Measurements from ENCODE around the gene CLDN6. TPM values are rescaled to one million over a fixed set of nuclear protein-coding genes. Genes with fewer than 3 reads are reported as not detected.

CLDN6 gene
- total and polyA plus RNA-seq, 2 of the 13 experiments (the other 11 are each of a cell fraction or from before 2014, with no cell fraction given): 5.9 to 7.6 TPM

DNA sequence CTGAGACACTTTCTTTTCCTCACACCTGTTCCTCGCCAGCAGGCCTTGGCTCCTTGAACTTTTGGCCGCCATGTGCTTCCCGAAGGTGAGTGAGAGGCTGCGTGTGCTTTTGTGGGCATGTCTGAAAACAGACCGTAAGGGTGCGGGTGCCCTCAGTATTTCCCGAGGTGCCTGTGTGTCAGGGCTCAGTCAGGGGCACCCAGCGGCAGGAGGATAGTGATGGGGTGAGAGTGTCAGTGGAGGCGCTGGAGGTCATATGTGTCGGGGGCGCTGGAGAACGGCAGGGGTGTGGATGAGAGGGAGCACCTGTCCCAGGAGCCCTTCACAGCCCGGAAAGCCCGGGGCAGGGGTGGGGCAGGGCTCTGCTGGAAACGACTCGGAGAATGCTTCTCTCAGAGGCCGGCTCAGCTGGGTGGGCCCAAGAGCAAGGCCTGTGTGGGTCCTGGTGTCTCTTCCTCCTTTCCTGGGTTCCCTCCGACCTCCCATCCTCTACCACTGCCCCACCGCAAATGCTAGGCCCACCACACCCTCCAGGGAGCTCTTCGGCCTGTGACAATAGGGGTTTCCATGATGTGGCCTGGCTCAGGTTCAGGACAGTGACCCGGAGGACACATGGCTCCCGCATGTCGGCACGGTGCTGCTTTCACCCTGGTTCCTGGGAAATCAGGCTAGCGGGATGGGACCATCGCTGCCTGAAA lies 47.9 kb upstream of the CLDN6 start (continued):
- TF ChIP-seq, protein P1, sequence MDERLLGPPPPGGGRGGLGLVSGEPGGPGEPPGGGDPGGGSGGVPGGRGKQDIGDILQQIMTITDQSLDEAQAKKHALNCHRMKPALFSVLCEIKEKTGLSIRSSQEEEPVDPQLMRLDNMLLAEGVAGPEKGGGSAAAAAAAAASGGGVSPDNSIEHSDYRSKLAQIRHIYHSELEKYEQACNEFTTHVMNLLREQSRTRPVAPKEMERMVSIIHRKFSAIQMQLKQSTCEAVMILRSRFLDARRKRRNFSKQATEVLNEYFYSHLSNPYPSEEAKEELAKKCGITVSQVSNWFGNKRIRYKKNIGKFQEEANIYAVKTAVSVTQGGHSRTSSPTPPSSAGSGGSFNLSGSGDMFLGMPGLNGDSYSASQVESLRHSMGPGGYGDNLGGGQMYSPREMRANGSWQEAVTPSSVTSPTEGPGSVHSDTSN (CRISPR knock-in tag; IDR thresholded peaks at IDR 0.05): no peak
- TF ChIP-seq ZNF746 (CRISPR knock-in tag; IDR thresholded peaks at IDR 0.05) (0 out of 2 replicates have a peak, but pooled peaks have one; percentile 12), MED1 (CRISPR knock-in tag; IDR thresholded peaks at IDR 0.05) (no peak), DRAP1 (CRISPR knock-in tag; IDR thresholded peaks at IDR 0.05) (no peak), SAP130 (CRISPR knock-in tag; IDR thresholded peaks at IDR 0.05; ENCODE audit: low read depth) (peak; percentile 15; the same call in 1 of the 2 replicates), ZNF670 (CRISPR knock-in tag; IDR thresholded peaks at IDR 0.05; ENCODE audit: borderline replicate concordance) (0 out of 2 replicates have a peak, but pooled peaks have one; percentile 12), E2F2 (CRISPR knock-in tag; IDR thresholded peaks at IDR 0.05; ENCODE audit: borderline replicate concordance) (no peak), GFI1 (CRISPR knock-in tag; IDR thresholded peaks at IDR 0.05; ENCODE audit: borderline replicate concordance) (no peak), CHD4 (IDR thresholded peaks at IDR 0.05; ENCODE audit: borderline replicate concordance, low read length) (no peak), SIX4 (CRISPR knock-in tag; IDR thresholded peaks at IDR 0.05) (no peak), ZNF766 (CRISPR knock-in tag; IDR thresholded peaks at IDR 0.05; ENCODE audit: borderline replicate concordance) (no peak), KDM6A (CRISPR knock-in tag; IDR thresholded peaks at IDR 0.05; ENCODE audit: low read depth) (no peak), ZFP91 (CRISPR knock-in tag; IDR thresholded peaks at IDR 0.05; ENCODE audit: borderline replicate concordance) (peak; percentile 7; the same call in 1 of the 2 replicates), ZNF574 (CRISPR knock-in tag; IDR thresholded peaks at IDR 0.05) (peak; percentile 30), ZNF276 (CRISPR knock-in tag; IDR thresholded peaks at IDR 0.05; ENCODE audit: low read depth) (peak; percentile 27), JUNB (CRISPR knock-in tag; IDR thresholded peaks at IDR 0.05; ENCODE audit: borderline replicate concordance) (peak; percentile 3; the same call in 1 of the 2 replicates)
- TF ChIP-seq, protein P2, sequence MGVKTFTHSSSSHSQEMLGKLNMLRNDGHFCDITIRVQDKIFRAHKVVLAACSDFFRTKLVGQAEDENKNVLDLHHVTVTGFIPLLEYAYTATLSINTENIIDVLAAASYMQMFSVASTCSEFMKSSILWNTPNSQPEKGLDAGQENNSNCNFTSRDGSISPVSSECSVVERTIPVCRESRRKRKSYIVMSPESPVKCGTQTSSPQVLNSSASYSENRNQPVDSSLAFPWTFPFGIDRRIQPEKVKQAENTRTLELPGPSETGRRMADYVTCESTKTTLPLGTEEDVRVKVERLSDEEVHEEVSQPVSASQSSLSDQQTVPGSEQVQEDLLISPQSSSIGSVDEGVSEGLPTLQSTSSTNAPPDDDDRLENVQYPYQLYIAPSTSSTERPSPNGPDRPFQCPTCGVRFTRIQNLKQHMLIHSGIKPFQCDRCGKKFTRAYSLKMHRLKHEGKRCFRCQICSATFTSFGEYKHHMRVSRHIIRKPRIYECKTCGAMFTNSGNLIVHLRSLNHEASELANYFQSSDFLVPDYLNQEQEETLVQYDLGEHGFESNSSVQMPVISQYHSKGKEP (CRISPR knock-in tag; IDR thresholded peaks at IDR 0.05): no peak
